ENCODE results near the gene SNRPA.
"Not testable (repeated sequence)": the region's sequence is repeated elsewhere in the genome, so short reads cannot be mapped to it uniquely, and the experiment has no call there.

SNRPA gene

GRCh38 chr19:40744554-40745401 is 6.2 kb upstream of the SNRPA start:
- in situ Hi-C loops (cut with MboI; ENCODE audit: low sequenced_read_pairs): no loop called here

GRCh38 chr19:40745402-40745780 is 5.6 kb upstream of the SNRPA start:
- in situ Hi-C loops (cut with MboI; ENCODE audit: low sequenced_read_pairs): no loop called here

- in situ Hi-C loops (cut with MboI; ENCODE audit: low sequenced_read_pairs): no loop called here
Observed at GRCh38 chr19:40747536-40747935, 3.5 kb upstream of the SNRPA start.

GRCh38 chr19:40750058-40750873 is 737 bp upstream of the SNRPA start, which contains the start of gene ACTMAP:
TSS of gene ACTMAP (minus strand) at chr19:40750477. CDS start at chr19:40749803, 674 bp downstream.
- in situ Hi-C loops (cut with MboI; ENCODE audit: low sequenced_read_pairs): no loop called here

GRCh38 chr19:40752257-40752781 is 1.3 kb downstream of the SNRPA start:
- in situ Hi-C loops (cut with MboI; ENCODE audit: low sequenced_read_pairs): no loop called here

GRCh38 chr19:40754611-40755247 is 3.7 kb downstream of the SNRPA start:
- in situ Hi-C loops (cut with MboI; ENCODE audit: low sequenced_read_pairs): no loop called here

- in situ Hi-C loops (cut with MboI; ENCODE audit: low sequenced_read_pairs): no loop called here
Observed at GRCh38 chr19:40755248-40755624, 4.2 kb downstream of the SNRPA start.

- in situ Hi-C loops (cut with MboI; ENCODE audit: low sequenced_read_pairs): no loop called here
Observed at GRCh38 chr19:40755791-40756190, 4.8 kb downstream of the SNRPA start.

GRCh38 chr19:40756502-40757110 is 5.6 kb downstream of the SNRPA start:
- in situ Hi-C loops (cut with MboI; ENCODE audit: low sequenced_read_pairs): no loop called here

GRCh38 chr19:40758491-40758890 is 7.5 kb downstream of the SNRPA start:
- in situ Hi-C loops (cut with MboI; ENCODE audit: low sequenced_read_pairs): no loop called here

- in situ Hi-C loops (cut with MboI; ENCODE audit: low sequenced_read_pairs): no loop called here
Observed at GRCh38 chr19:40759352-40759751, 8.3 kb downstream of the SNRPA start.

- in situ Hi-C loops (cut with MboI; ENCODE audit: low sequenced_read_pairs): no loop called here
Observed at GRCh38 chr19:40762754-40763470, 11.9 kb downstream of the SNRPA start.

GRCh38 chr19:40763526-40763925 is 12.5 kb downstream of the SNRPA start:
- in situ Hi-C loops (cut with MboI; ENCODE audit: low sequenced_read_pairs): no loop called here

GRCh38 chr19:40763963-40764362 is 13.0 kb downstream of the SNRPA start:
- in situ Hi-C loops (cut with MboI; ENCODE audit: low sequenced_read_pairs): no loop called here

- in situ Hi-C loops (cut with MboI; ENCODE audit: low sequenced_read_pairs): not testable (repeated sequence)
Observed at GRCh38 chr19:40766385-40766784, 15.4 kb downstream of the SNRPA start.

GRCh38 chr19:40768869-40769268 is 17.9 kb downstream of the SNRPA start:
- in situ Hi-C loops (cut with MboI; ENCODE audit: low sequenced_read_pairs): no loop called here

- in situ Hi-C loops (cut with MboI; ENCODE audit: low sequenced_read_pairs): not testable (repeated sequence)
Observed at GRCh38 chr19:40771101-40771862, 20.3 kb downstream of the SNRPA start.

GRCh38 chr19:40774916-40775631 is 24.1 kb downstream of the SNRPA start, which contains the start of gene MIA:
TSS of gene MIA (plus strand) at chr19:40775521. CDS start at chr19:40775543, 22 bp downstream.
- in situ Hi-C loops (cut with MboI; ENCODE audit: low sequenced_read_pairs): no loop called here

- in situ Hi-C loops (cut with MboI; ENCODE audit: low sequenced_read_pairs): no loop called here
Observed at GRCh38 chr19:40775632-40776022, 24.6 kb downstream of the SNRPA start.

Data from HL-60/S4 (cell line).